HG02973 (cell line): ENCODE results near the gene GARIN5A.

Experiments
- ATAC-seq: cut with Tn5 transposase; IDR thresholded peaks from one replicate; pipeline ENCODE4 v1.9.1; 2021; ENCODE audit warnings: moderate library complexity; ENCODE audit not compliant: unreplicated experiment

GARIN5A gene

DNA sequence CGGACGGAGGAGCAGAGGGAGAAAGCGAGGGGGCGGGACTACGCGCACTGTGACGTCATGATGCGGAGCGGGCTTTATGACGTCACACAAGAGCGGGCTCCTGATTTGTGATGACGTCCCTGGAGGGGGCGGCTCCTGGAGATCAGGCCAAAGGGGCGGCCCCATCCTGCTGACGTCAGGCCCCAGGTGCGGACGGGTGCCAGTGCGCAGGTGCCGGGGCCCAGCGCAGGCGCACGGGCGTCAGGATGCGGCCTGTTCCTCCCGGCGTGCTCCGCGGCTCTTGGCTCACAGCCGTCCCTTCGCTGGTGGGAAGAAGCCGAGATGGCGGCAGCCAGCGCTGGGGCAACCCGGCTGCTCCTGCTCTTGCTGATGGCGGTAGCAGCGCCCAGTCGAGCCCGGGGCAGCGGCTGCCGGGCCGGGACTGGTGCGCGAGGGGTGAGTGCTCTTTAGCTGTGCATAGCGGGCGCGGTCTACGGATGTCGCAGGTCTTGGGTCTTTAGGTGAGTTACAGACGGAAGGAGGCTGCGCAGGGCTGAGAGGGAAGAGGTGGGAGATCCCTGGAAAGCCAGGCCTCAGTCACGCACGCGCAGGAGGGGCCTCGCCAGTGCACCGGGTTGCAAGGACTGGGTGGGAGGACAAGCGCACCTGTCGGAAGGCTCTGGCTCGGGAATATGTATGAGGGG, at the start of gene GARIN5A, which contains the start of gene EMC10:
GARIN5A (minus strand) TSS at position 625 of the 683 bp plus-strand sequence; CDS start at position 165, 460 bp downstream.
EMC10 (plus strand) TSS at position 284 of the 683 bp plus-strand sequence; CDS start at position 322, 38 bp downstream.
- ATAC-seq = peak; percentile 59

DNA sequence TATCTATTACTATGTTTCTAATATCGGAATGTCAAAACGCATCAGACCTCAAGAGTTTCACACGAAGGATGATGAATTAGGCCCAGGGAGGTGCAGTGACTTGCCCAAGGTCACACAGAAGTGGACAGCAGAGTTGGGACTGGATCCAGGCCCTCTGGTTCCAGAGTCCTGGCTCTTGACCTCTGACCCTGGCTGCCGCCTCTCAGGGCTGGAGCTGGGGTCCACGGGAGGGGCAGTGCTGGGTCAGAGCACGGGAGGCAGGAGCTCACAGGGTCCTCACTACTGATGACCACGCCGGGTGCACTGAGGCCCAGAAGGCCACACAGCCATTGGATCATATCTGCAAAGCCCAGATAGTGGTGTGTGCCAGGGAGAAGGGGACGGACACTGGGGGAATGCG, 46.2 kb upstream of the GARIN5A start:
- ATAC-seq = no peak

DNA sequence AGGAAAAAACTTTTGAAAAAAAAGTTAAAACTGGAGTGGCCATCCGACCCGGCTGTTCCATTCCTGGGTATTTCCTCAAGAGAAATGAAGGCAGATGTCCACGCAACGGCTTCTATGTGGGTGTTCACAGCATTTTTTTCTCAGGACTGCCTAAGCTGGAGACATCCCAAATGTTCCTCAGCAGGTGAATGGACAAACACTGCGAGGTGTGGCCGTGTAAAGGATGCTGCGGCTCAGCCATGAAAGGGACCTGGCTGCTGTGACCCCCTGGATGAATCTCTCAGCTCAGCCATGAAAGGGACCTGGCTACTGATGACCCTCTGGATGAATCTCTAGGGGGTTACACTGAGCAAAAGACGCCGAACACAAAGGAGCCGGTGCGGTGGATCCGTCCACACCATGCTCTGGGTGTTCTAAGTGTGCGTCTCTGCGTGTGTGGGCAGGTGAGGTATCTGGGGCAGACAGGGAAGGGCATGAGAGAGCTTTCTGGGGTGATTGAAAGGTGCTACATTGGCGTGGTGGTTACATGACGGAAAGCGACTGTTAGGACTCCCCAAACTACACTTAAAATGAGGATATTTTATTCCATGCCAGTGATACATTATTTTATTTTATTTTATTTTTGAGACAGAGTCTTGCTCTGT, 44.3 kb upstream of the GARIN5A start:
- no peak for ATAC-seq

DNA sequence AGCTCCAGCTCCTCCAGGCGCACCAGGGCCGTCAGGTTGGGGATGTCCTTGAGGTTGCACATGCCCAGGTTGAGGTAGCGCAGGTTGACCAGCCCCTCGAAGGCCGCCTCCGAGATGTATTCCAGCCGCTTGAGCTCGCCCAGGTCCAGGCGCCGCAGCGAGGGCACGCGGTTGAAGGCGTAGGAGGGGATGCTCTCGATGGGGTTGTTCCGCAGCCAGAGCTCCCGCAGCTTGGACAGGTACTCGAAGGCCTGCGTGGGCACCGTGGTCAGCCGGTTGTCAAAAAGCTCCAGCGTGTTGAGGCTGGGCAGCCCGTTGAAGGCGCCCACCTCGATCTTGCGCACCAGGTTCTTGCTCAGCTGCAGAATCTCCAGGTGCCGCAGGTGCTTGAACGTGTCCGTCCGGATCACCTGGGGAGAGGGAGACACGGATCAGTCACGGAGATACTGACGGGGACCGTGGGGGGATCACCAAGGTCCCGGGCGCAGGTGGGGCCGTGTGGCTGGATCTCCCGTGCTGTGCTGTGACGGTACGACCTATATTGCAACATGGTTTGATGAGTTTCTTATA, 42.4 kb upstream of the GARIN5A start:
- ATAC-seq = no peak

DNA sequence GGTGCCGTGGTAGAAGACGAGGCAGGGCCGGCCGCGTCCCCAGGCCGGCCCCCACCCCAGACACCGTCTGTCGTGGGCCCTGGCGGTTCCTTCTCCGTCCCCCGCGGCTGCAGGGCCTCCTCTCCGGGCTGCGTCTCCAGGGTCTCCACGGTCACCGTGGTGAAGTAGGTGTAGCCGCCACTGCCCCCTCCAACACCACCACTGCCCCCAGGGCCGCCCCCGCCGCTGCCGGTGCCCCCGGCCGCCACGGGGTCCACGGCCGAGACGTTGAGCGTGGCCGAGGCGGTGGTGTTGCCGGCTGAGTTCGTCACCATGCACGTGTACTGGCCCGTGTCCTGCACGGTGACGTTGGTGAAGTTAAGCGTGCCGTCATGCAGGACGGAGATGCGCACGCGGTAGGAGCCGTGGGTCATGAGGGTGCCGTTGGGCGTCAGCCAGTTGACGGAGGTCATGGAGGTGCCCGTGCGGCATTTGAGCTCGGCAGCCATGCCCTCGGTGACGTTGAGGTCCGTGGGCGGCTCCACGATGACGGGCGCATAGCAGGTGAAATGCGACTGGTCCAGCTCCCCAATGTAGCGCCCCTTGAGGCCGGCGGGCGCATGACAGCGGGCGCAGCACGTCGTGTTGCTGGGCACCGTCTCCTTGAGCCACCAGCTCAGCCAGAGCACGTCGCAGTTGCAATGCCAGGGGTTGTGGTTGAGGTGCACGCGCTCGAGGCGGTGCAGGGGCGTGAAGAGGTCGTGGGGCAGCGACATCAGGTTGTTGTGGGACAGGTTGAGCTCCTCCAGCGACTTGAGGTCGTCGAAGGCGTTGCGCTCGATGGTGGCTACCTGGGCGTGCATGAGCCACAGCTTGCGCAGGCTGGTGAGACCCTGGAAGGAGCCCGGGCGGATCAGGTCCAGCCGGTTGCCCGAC, 41.7 kb upstream of the GARIN5A start:
- ATAC-seq = no peak

DNA sequence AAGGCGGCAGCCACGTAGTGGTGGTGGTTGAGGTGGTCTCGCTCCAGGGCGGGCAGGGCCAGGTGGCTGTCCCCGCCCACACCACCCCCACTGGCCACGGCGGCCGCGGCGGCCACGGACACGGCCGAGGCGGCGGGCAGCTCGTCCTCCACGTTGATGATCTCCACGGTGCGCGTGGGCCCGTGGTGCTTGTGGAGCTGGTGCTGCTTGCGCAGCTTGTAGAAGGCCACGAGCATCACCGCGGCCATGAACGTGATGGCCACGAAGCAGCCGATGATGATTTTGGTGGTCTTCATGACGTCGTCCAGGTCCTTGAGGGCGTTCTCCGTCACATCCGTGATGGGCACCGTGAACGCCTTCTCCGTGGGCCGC, 41.0 kb upstream of the GARIN5A start:
- no peak for ATAC-seq

DNA sequence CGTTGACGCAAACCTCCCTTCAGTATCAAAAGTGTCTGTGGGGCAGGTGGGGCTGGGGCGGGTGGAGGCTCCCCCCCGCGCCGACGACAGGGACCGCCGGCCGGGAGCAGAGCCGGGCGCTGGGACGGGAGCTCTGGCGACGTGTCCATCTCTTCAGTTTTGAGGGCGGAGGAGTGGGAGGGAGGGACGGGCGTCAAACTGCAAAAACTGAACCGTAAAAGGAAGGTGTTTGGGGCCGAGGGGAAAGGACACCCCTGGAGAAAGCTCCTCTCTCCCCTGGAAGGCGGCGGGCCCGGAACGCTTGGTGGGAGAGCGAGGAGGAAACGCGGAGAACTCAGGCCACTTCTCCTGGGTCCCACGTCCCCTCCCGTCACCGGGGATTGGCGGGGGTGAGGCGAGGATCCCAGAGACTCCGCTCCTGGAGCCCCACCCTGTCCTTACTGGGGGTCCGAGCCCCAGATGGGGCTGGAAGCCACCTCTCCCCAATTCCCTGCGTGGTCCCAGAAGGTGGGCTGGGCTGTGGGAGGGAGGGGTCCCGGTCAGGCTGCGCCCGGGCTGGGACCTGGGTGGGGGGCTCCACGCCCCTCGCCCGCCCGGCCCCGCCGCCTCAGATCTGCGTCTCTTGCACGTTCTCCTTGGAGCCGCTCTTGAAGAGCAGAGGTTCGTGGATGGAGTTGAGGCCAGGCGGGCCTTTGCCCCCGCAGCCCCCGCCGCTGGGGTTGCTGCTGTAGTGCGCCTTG, 40.5 kb upstream of the GARIN5A start:
- no peak for ATAC-seq

DNA sequence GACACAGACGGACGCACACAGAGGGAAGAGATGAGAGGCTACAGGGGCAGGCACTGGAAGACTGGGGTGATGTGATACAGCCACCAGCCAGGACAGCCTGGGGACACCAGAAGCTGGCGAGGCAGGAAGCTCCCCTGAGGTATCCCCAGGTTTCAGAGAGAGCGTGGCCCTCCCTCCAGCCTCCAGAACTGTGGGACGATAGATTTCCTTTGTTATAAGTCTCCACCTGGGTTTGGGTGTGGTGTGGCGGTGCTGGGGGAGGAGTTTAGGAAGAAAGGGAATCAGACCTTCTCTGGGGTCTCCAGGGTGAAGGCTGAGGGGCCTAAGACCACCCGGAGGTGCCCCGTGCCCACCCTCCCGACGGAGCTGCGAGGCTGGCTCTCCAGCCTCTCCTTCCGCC, 39.8 kb upstream of the GARIN5A start:
- ATAC-seq = no peak

DNA sequence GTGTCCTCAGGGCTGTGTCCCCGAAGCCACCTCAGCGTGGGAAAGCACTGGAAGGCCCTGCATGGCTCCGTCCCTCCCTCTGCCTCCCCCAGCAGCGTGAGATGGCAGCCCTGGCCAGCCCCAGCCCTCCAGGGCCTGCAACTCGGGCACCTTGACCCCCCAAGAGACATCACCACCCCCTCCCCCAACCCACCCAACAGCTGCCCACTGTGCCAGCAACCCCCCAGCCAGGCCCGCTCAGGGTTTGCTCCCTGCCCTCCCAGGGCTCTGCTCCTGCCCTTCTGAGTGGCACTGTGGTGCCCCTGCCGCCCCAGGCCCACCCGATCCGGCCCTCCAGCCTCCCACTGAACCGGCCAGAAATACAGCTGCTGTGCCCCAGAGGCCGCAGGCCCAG, 38.5 kb upstream of the GARIN5A start:
- ATAC-seq = no peak

DNA sequence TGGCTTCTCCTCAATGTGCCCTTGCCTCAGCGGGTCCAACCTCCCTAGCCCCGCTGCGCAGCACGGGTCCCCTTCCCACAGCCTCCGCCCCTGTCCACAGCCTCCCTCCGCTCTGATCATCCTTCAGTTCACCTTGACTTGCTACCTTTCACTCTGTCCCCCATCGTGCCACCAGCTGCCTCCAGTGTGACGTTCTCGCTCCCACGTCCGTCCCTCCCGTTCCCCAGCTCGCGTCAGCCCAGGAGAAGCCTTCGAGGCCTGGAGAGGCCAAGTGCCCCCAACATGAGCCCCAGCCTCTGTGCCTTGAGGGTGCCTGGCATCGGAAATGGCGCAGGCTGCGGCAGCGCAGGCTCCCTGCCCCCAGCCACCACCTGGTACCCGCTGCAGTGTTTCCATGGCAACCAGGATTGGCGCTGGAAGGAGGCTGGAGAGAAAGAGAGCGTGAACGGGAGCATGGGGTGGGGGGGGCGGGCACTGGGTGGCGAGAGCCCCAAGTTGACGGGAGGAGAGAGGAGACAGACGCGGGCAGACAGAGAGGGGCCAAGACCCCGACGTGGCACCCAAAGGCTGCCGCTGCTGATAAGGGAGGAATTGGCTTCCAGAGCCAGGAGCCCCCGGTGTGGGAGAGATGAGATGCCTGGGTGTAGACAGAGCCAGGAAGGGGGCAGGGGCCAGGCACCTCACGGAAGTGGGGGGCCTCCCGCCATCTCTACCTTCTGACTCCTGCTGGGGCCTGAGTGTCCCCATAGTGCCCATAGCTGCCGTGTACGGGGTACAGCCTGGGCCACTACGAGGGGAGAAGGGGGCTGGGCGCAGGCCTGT, 37.9 kb upstream of the GARIN5A start:
- no peak for ATAC-seq

DNA sequence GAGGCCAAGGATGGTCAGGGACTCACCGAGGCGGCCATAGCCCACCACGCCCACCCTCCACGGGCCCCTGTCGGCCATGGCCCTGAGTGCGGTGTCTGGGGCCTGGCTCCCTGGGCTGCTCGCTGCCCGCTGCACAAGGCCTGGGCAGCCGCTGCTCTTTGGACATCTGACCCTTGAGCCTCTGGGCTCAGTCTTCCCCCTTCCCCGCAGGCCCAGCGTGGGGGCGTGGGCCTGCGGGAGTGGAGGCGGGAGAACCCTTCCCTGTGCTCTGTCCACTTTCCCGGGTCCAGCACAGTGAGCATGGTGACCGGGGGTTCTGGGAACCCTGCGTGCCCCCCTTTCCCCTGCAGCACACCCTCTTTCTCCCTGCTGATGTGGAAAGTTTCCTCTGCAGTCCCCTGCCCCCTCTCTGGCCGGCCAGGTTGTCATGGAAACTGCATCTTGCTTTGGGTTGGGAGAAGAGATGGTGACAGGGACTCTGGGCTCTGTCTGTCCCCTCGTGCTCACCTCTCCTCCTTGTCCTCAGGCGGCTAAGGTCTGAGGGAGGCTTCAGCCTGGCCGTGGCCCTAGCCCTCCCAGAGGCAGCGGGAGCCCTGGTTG, 37.2 kb upstream of the GARIN5A start, which contains the start of gene ASPDH:
ASPDH (minus strand) TSS at position 168 of the 600 bp plus-strand sequence; CDS start at position 78, 90 bp downstream.
- ATAC-seq = no peak

DNA sequence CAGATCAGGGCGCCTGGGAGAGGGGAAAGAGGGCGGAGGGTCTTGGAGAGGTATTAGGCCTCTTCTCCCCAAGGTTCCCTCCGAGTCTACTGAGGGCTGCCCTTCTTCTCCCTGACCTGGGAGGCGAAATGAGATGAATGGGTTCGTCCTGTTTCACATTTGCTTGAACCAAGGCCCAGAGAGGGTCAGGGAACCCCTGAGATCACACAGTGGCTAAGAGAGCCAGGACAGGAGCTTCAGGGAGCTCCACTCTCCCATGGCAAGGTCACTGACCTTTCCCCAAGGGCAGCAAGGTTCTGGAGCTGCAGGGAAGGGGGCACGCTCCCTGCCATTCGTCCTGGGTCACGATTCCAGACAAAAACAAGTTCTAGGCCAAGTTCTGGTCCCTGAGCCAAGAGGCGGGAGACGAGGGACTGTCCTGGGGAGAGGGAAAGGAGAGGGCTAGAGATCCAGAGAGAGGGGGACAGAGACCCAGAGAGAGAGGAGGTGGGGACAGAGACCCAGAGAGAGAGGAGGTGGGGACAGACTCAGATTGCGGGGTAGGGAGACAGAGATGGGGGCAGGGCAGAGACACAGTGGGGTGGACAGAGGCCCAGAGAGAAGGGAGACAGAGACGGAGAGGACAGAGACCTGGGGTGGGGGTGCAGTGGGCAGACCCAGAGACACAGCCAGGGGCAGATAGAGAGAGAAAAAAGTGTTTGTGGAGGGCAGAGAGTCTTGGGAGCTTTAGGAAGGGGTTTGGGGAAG, 36.5 kb upstream of the GARIN5A start:
- ATAC-seq = no peak

DNA sequence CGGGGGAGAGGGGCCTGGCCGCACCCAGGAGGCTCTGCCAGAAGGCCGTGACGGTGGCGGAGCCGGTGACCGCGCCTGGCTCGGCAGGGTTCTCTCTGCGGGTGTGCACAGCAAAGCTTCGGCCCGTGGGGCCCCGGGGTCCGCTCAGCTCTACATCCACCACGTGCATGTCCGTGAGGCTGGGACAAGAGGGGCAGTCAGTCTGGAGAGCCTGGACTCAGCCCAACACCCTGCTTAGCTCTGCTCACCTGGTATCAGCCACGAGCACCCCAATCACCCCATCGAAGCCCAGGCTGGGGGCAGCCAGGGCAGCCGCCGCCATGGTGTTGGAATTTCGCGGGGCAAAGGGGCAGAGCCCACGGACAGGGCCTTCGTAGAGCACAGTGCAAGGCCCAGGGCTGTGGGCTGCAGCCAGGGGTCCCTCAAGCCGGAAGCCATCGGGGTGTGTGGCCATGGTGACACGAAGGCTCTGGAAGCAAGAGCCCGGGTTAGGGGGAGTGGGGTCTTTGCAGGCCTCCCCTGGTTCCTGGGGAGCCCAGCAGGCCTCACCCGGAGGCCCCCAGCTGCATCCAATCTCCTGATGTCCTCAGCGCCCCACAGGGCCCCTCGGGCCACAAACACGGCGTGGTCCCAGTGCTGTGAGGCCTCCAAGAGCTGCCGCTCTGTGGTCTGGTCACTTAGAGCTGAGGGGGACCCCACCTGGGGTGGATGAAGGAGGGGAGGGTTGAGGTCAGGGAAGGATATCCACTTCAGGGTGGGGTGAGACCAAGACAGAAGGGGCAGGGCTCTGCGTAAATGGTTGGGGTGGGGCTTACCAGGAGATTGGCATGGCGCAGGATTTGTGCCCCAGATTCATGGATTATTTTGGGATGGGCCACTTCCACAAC, 35.7 kb upstream of the GARIN5A start:
- ATAC-seq = no peak

DNA sequence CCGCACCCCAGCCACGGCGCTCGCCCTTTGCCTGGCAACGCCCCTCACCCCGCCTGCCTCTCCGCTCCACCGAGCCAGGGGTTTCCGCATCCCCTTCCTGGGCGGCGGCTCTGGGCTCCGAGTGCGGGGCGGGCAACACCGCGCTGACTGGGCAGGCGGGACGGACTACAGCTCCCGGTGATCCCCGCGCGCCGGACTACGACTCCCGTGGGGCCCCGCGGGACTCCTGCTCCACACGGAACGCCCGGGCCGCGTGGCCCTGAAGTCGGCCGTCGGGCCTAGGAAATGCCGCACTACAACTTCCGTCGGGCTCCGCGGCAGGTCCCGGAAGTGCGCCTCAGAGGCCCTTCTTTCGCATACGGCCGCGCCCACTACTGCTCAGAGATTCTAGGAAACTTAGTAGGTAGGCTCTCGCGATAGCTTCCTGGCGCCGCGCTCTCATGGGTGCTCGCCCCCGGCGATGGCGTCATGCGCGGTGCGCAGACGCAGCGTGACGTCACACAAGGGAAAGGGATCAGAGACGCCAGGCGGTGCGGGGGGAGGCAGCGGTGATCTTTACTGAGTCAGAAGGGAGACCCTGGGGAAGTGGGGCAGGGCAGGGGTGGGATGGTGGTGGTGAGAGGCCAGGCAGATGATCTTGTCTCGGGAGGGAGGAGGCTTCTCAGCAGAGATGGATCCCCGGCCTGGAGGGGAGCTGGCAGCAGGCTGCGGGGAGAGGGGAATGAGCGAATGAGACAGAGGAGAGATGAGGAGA, 34.6 kb upstream of the GARIN5A start, which contains the start of gene JOSD2:
JOSD2 (minus strand) TSS at position 123 of the 754 bp plus-strand sequence. CDS start 760 bp downstream, outside the sequence.
- peak; percentile 80 for ATAC-seq

DNA sequence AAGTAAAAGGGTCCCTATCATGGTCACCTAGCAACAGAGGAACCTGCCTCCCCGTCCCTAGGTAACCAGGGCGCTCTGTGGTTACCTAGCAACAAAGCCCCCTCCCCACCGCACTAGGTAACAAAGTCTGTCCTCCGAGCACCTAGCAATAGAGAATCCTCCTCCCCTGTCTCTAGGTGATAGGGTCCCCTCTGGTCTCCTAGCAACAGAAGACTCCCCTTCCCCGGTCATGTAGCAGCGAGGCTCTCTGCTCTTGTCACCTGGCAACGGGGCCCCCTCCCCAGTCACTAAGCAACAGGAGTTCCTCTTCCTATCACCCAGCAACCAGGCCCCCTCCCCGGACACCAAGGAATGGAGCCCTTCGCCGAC, 34.0 kb upstream of the GARIN5A start:
- no peak for ATAC-seq

DNA sequence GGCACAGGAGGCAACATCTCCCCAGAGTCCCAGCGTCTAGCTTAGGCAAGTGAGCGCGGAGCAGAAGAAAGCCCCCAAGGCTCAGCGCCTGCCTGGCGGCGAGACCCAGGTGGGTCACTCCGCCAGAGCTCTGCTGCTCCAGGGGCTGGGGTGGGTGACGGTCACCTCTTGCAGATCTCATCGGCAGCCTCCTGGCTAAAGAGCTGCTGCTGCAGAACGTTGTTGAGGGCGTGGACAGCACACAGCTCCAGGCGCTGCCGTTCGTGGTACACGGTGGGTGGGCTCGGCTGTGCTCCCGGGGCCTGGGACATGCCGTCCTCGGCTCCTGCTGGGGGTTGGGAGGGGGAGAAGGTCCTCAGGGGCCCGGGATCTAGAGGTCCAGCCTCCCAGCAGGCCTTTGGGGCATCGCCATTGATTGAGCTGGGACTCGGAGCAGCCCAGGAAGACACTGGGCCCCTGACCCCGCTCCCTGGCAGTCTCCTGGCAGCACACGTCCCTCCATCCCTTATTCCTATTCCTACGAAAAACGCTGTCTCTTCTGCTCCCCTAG, 33.5 kb upstream of the GARIN5A start:
- ATAC-seq = no peak
